IPS DF 19.7 (cell line): ENCODE measurements around the gene CPN2.

ENCODE experiments used
- DNase-seq: peaks from one replicate; pipeline ENCODE4 v3.0.0-alpha.2; 2013; ENCODE audit warnings: low read depth, low spot score

CPN2 gene

DNA sequence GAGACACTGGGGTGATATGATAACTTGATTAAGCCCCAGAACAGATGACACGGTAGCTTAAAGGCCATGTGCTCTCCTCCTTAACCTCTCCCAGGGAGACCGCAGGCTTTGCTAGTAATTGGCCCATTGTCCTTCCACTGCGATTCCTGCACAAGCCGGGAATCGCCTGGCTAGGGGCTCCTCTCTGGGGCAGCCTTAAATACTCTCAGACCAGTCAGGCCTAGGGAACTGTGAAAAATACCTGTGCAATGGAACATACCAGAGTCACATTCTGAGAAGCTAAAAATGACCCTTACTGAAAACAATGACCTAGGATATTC lies 56.3 kb downstream of the CPN2 start:
- no peak for DNase-seq

DNA sequence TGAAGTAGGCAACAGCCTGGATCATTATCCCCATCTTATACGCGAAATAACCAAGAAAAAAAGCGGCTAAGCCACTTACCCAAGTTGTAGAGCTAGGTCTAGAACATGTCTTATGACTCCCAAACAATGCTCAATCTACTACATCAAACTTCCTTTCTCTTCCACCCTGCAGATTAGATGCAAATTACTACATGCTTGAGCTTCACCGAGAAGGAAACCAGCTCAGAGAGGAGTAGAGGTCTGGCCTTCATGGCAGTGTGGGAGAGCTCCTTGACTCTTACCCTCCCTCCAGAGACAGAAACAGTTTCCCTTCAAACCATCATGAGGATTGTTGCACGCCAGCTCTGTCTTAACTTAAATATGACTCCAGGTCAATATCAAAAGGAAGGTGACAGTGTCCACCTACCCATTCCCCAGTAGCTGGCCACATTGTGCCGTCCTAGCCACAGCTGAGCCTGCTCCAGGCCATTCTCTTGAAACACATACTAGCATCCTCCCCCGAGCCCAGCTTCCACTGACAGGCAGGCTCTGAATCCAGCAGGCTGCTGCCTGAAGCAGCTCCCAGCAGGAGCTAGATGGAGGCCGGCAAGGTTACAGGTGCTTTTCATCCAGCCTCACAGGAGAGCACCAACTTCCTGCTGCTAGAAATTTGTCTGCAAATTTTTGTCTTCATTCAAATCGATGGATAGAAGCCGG lies 56.8 kb downstream of the CPN2 start:
- no peak for DNase-seq

DNA sequence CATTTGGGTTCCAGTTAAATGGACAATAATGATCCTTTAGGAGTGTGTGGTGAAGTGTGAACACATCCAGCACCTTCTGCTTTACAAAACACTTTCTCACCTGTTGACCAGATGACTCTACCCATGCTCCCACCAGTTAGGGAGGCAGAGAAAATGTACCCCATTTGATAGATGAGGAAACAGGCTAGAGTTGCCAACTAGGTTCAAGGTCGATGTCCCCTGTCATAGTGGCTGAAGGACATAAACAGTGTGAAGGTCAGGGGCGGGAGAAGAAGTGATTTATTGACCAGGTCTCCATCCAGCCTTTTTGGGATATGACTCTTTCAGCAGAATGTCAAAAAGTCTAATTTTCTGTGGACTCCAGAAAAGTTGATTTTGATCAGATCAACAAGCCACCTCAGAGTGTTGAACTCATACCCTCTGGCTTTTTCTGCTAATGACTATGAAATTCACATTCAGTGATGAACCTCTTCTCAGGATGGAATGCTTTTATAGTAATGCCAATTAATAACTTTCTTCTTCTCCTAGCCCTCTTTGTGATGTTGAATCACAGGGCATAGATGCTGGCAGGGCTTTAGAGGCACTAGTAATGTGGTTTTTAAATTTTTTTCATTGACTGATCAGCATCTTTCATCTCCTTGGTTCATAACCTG lies 57.5 kb downstream of the CPN2 start:
- DNase-seq: no peak

DNA sequence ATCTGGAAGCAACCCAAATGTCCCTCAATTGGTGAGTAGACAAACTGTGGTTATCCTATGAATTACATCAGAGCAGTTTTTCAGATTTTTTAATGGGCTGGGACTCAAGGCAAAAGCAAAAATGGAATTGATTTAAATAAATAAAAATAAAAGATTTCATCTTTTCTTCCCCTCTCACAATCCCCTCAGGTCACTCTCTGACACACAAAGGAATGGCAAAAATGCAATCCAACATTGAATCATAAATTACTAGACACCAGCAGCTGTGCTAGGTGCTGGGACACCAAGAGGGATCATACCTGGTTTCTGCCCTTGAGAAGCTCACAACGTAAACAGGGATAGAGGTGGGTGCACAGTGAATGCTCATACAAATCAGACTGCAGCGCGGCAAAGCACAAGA lies 58.8 kb downstream of the CPN2 start:
- no peak for DNase-seq
